ENCODE measurements around the gene NHERF1. TPM values are rescaled to one million over a fixed set of nuclear protein-coding genes. Genes with fewer than 3 reads are reported as not detected.

Gene NHERF1
- total and polyA plus RNA-seq, 9 of the 15 experiments (the other 6 are each of a cell fraction or from before 2014, with no cell fraction given) = 11.4 to 79.9 (median 36.9) TPM

GRCh38 chr17:74797824-74798223 lies 49.4 kb downstream of the NHERF1 start:
- no TSS peak for BruUV-seq (replicated peaks)
- in situ Hi-C loops (cut with MboI) = no loop called here
- peaks cover 37% of the 10 kb centered on the region; the same call in 1 of the 3 replicates for H3K36me3 ChIP-seq (ENCODE audit: control insufficient read depth, insufficient read depth, low read length)

More at GRCh38 chr17:74797824-74798223, 49.4 kb downstream of the NHERF1 start:
- H3K79me2 ChIP-seq (ENCODE audit: control insufficient read depth, insufficient read depth, low read length) = no peaks in the 10 kb centered on the region
- TF ChIP-seq, protein P1, sequence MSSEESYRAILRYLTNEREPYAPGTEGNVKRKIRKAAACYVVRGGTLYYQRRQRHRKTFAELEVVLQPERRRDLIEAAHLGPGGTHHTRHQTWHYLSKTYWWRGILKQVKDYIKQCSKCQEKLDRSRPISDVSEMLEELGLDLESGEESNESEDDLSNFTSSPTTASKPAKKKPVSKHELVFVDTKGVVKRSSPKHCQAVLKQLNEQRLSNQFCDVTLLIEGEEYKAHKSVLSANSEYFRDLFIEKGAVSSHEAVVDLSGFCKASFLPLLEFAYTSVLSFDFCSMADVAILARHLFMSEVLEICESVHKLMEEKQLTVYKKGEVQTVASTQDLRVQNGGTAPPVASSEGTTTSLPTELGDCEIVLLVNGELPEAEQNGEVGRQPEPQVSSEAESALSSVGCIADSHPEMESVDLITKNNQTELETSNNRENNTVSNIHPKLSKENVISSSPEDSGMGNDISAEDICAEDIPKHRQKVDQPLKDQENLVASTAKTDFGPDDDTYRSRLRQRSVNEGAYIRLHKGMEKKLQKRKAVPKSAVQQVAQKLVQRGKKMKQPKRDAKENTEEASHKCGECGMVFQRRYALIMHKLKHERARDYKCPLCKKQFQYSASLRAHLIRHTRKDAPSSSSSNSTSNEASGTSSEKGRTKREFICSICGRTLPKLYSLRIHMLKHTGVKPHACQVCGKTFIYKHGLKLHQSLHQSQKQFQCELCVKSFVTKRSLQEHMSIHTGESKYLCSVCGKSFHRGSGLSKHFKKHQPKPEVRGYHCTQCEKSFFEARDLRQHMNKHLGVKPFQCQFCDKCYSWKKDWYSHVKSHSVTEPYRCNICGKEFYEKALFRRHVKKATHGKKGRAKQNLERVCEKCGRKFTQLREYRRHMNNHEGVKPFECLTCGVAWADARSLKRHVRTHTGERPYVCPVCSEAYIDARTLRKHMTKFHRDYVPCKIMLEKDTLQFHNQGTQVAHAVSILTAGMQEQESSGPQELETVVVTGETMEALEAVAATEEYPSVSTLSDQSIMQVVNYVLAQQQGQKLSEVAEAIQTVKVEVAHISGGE (CRISPR knock-in tag; IDR thresholded peaks at IDR 0.05) = no peak
- no peak for TF ChIP-seq CAMTA2 (CRISPR knock-in tag; conservative IDR thresholded peaks at IDR 0.05)
- TF ChIP-seq, protein P2, sequence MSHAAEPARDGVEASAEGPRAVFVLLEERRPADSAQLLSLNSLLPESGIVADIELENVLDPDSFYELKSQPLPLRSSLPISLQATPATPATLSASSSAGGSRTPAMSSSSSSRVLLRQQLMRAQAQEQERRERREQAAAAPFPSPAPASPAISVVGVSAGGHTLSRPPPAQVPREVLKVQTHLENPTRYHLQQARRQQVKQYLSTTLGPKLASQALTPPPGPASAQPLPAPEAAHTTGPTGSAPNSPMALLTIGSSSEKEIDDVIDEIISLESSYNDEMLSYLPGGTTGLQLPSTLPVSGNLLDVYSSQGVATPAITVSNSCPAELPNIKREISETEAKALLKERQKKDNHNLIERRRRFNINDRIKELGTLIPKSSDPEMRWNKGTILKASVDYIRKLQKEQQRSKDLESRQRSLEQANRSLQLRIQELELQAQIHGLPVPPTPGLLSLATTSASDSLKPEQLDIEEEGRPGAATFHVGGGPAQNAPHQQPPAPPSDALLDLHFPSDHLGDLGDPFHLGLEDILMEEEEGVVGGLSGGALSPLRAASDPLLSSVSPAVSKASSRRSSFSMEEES (CRISPR knock-in tag; IDR thresholded peaks at IDR 0.05) = no peak
- no peak for TF ChIP-seq ILF3 (IDR thresholded peaks at IDR 0.05; ENCODE audit: borderline replicate concordance)
- TF ChIP-seq ZNF408 (CRISPR knock-in tag; IDR thresholded peaks at IDR 0.05; ENCODE audit: low read depth) = no peak
- no peak for TF ChIP-seq ZNF583 (CRISPR knock-in tag; IDR thresholded peaks at IDR 0.05)
- TF ChIP-seq ZFX (CRISPR knock-in tag; IDR thresholded peaks at IDR 0.05) = no peak
- no peak for TF ChIP-seq ATF3 (IDR thresholded peaks at IDR 0.05)
- no peak for TF ChIP-seq ATF3 (CRISPR knock-in tag; conservative IDR thresholded peaks at IDR 0.05)
- ChIA-PET CTCF (ENCODE audit: low intra/inter-chr PET ratio) (no interaction called here), POLR2A (interaction anchor here (0.6 kb wide), 1 partner anchor 167 kb away, joined by 3 read pairs; no protein-coding TSS in a partner anchor)
- H3K4me2 ChIP-seq (ENCODE audit: insufficient read depth, low read length) = no peak overlapping the region
- 0 out of 2 replicates have a peak, but pooled peaks cover 9% of the 10 kb centered on the region for H4K20me1 ChIP-seq (replicated peaks; ENCODE audit: control insufficient read depth, insufficient read depth, low read length)
- WGBS (ENCODE audit: insufficient coverage, low coverage, missing lambda C conversion rate) = 97% methylated on average over 3 of the region's 4 CpGs
- no peak overlapping the region for H3K27ac ChIP-seq (ENCODE audit: extremely low read depth, low read depth, low read length)
- ATAC-seq (no peak), FAIRE-seq (no peak), DNase-seq (ENCODE audit: extremely low read depth in 1 of 4, low spot score in 3 of 4) (no peak)
- no peaks in the 10 kb centered on the region for H3K9me3 ChIP-seq (replicated peaks; ENCODE audit: control insufficient read depth, insufficient read depth, low read depth, low read length)
- H3K9me1 ChIP-seq (ENCODE audit: control insufficient read depth, insufficient read depth, low read length) = no peaks in the 10 kb centered on the region
- H2AFZ ChIP-seq (ENCODE audit: low read depth, low read length) = no peak overlapping the region
- intact Hi-C loops (cut with micrococcal nuclease) = no loop called here
- H3K4me3 ChIP-seq = no peak overlapping the region
- no peak overlapping the region for H3K9ac ChIP-seq (ENCODE audit: insufficient read depth in 1 of 2, low read depth in 2 of 2, low read length in 2 of 2)
- H3K4me1 ChIP-seq (replicated peaks in 1 of 2; ENCODE audit: control insufficient read depth in 2 of 2, insufficient read depth in 2 of 2, low read length in 2 of 2) = peaks cover 0 to 5% of the 10 kb centered on the region in 2 experiments; a peak in 1 of 5 replicates
- no peaks in the 10 kb centered on the region for H3K27me3 ChIP-seq (ENCODE audit: control insufficient read depth in 2 of 2, insufficient read depth in 2 of 2, low read length in 2 of 2)
